Progenitor cell of endocrine pancreas (in vitro differentiated cells): ENCODE results near the gene PARD3. TPM values are rescaled to one million over a fixed set of nuclear protein-coding genes. Genes with fewer than 3 reads are reported as not detected.

ENCODE experiments used
- DNase-seq: peaks from one replicate; pipeline ENCODE4 v3.0.0; 2021; ENCODE audit warnings: low spot score; ENCODE audit not compliant: unreplicated experiment
- H3K27ac Mint-ChIP-seq: 2 replicates; pipeline ENCODE4 v1.8.0; 2021; ENCODE audit warnings: mild to moderate bottlenecking, moderate library complexity, mixed read lengths
- H3K27me3 Mint-ChIP-seq: 2 replicates; pipeline ENCODE4 v1.8.0; 2021; ENCODE audit warnings: mixed read lengths
- H3K36me3 Mint-ChIP-seq: 2 replicates; pipeline ENCODE4 v1.8.0; 2022; ENCODE audit warnings: mixed read lengths; ENCODE audit not compliant: insufficient read depth
- H3K4me1 Mint-ChIP-seq: 2 replicates; pipeline ENCODE4 v1.8.0; 2021; ENCODE audit warnings: low read depth, mixed read lengths
- H3K4me3 Mint-ChIP-seq: 2 replicates; pipeline ENCODE4 v1.8.0; 2021; ENCODE audit warnings: low read depth, mild to moderate bottlenecking, moderate library complexity, mixed read lengths
- H3K9me3 Mint-ChIP-seq: 2 replicates; pipeline ENCODE4 v1.8.0; 2021; ENCODE audit warnings: low read depth, mixed read lengths
- total RNA-seq: library from RNA; stranded (reverse); gene quantifications from 2 replicates; pipeline ENCODE4 v1.2.1, GENCODE V29; 2021
- TF ChIP-seq, protein P1 (sequence below): fragments of 200-600 bp; sonication (generic); IDR thresholded peaks from one replicate; pipeline ENCODE4 v1.5.0; 2021; ENCODE audit warnings: antibody characterized with exemption, mild to moderate bottlenecking; ENCODE audit not compliant: unreplicated experiment

The PARD3 gene
- total RNA-seq, 1 donor from 2014 or later: 85.3 TPM

DNA sequence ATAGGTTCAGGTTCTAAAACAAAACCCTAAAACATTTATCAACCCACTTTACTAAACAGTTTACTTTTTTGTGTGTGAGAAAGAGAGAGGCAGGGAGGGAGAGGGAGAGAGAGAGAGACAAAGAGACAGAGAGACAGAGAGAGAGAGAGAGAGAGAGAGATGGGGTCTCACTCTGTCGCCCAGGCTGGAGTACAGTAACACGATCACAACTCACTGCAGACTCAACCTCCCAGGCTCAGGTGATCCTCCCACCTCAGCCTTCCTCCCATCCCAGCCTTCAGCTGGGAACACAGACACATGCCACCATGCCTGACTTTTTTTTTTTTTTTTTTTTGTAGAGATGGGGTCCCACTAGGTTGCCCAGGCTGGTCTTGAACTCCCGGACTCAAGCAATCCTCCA lies 52.9 kb downstream of the PARD3 start:
- Mint-ChIP-seq H3K36me3 (peaks cover 5% of the 10 kb centered on the region), H3K27me3 (no peaks in the 10 kb centered on the region), H3K4me3 (no peak overlapping the region), H3K9me3 (peaks cover 6% of the 10 kb centered on the region), H3K27ac (no peak overlapping the region), H3K4me1 (peaks cover 54% of the 10 kb centered on the region)
- TF ChIP-seq, protein P1, sequence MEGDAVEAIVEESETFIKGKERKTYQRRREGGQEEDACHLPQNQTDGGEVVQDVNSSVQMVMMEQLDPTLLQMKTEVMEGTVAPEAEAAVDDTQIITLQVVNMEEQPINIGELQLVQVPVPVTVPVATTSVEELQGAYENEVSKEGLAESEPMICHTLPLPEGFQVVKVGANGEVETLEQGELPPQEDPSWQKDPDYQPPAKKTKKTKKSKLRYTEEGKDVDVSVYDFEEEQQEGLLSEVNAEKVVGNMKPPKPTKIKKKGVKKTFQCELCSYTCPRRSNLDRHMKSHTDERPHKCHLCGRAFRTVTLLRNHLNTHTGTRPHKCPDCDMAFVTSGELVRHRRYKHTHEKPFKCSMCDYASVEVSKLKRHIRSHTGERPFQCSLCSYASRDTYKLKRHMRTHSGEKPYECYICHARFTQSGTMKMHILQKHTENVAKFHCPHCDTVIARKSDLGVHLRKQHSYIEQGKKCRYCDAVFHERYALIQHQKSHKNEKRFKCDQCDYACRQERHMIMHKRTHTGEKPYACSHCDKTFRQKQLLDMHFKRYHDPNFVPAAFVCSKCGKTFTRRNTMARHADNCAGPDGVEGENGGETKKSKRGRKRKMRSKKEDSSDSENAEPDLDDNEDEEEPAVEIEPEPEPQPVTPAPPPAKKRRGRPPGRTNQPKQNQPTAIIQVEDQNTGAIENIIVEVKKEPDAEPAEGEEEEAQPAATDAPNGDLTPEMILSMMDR: no peak
- DNase-seq: no peak

DNA sequence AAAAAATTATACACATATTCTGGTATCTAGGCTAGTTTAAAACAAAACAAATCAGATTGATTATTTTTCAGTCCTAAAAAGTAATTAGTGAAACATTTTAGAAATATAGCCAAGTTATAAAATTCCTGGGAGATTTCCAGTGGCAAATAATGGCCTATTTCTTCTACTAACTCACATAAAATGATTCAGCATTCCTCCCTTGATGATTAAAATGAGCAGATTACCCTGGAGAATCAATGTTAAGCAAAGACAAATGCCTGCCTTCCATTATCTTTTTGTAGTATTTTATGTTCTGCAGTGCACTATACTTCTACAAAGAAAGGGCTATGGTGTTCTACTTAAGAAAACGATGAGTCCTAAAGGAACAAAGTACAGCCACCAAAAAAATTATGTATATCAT lies 53.6 kb downstream of the PARD3 start:
- peaks cover 6% of the 10 kb centered on the region for H3K9me3 Mint-ChIP-seq
- H3K27ac Mint-ChIP-seq: no peak overlapping the region
- DNase-seq: no peak
- H3K4me1 Mint-ChIP-seq: peaks cover 53% of the 10 kb centered on the region
- TF ChIP-seq, protein P1: no peak
- H3K36me3 Mint-ChIP-seq: peaks cover 5% of the 10 kb centered on the region
- H3K4me3 Mint-ChIP-seq: no peak overlapping the region
- H3K27me3 Mint-ChIP-seq: no peaks in the 10 kb centered on the region

GRCh38 chr10:34760606-34761005 lies 54.5 kb downstream of the PARD3 start:
- H3K36me3 Mint-ChIP-seq: peaks cover 5% of the 10 kb centered on the region
- H3K4me3 Mint-ChIP-seq: no peak overlapping the region
- H3K9me3 Mint-ChIP-seq: peaks cover 6% of the 10 kb centered on the region
- H3K4me1 Mint-ChIP-seq: peaks cover 50% of the 10 kb centered on the region
- H3K27me3 Mint-ChIP-seq: no peaks in the 10 kb centered on the region
- TF ChIP-seq, protein P1: no peak
- no peak overlapping the region for H3K27ac Mint-ChIP-seq
- DNase-seq: no peak

- Mint-ChIP-seq H3K4me1 (peaks cover 44% of the 10 kb centered on the region), H3K27me3 (no peaks in the 10 kb centered on the region), H3K27ac (peak overlapping the region; percentile 82), H3K9me3 (peaks cover 6% of the 10 kb centered on the region), H3K36me3 (peaks cover 5% of the 10 kb centered on the region), H3K4me3 (no peak overlapping the region)
- TF ChIP-seq, protein P1: no peak
- DNase-seq: no peak
These were observed 55.3 kb downstream of the PARD3 start for GRCh38 chr10:34759837-34760215.

GRCh38 chr10:34759161-34759836 lies 55.8 kb downstream of the PARD3 start:
- Mint-ChIP-seq H3K27ac (no peak overlapping the region), H3K27me3 (no peaks in the 10 kb centered on the region)

More at GRCh38 chr10:34759161-34759836, 55.8 kb downstream of the PARD3 start:
- H3K36me3 Mint-ChIP-seq: peaks cover 5% of the 10 kb centered on the region
- TF ChIP-seq, protein P1: no peak
- peaks cover 39% of the 10 kb centered on the region for H3K4me1 Mint-ChIP-seq
- H3K4me3 Mint-ChIP-seq: no peak overlapping the region
- DNase-seq: no peak
- H3K9me3 Mint-ChIP-seq: peaks cover 6% of the 10 kb centered on the region
